Stimulated activated CD8-positive, alpha-beta memory T cell treated with anti-CD3 and anti-CD28 coated beads, Interleukin-12 subunit alpha, Interleukin-12 subunit beta, amount 100 ng/mL, for 24 hours (primary cell): ENCODE data around the gene STRN4.
A peak's percentile ranks its signal among the peaks of the same experiment; 100 is the strongest.

ENCODE experiments used
- DNase-seq: peaks from one replicate; pipeline ENCODE4 v3.0.0-alpha.2; 2020; ENCODE audit errors: extremely low read depth

Gene STRN4

DNA sequence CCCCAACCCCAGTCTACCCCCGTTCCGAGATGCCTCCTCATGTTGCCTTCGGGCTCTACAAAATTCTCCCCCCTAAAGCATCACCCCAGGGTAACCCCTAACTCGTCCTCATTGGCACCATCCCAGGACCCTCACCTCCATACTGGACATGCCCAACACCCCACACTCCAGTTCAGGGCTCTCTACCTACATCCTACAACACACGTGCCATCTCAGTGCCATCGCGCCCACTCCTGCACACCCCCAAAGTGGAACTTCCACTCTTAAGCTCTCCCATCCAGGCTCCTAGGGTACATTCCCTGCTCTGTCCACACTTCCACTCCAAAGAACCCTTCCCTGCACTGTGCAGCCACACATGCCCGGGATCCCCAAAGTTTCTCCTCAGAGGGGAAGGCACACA lies 1.2 kb downstream of the STRN4 start:
- DNase-seq = no peak

- no peak for DNase-seq
Observed at GRCh38 chr19:46744005-46744691, 2.1 kb downstream of the STRN4 start.

DNA sequence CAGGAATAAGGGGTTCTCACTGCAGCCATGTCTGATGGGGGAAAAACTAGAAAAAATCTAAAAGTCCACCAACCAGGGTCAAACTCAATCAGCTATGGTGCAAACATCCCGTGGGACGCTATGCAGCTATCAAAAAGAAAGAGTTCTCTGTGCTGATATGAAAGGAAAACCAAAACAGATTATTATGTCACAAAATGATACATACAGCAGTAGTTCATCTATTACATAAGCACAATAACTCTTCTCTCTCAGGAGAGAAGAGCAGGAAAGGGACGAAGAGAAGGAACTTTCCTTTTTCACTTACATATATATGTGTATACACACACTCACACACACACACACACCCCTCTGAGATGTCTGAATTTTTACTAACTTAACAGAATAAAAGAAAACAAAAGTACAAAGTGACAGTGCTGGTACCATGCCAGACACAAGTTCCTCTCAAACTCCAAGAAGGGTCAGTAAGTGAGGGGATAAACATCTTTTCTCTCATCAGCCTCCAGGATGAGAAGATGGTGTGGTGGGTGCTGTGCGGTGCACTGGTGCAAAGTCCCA lies 3.2 kb downstream of the STRN4 start:
- DNase-seq = no peak

- no peak for DNase-seq
Observed at GRCh38 chr19:46741447-46741846, 4.8 kb downstream of the STRN4 start.

DNA sequence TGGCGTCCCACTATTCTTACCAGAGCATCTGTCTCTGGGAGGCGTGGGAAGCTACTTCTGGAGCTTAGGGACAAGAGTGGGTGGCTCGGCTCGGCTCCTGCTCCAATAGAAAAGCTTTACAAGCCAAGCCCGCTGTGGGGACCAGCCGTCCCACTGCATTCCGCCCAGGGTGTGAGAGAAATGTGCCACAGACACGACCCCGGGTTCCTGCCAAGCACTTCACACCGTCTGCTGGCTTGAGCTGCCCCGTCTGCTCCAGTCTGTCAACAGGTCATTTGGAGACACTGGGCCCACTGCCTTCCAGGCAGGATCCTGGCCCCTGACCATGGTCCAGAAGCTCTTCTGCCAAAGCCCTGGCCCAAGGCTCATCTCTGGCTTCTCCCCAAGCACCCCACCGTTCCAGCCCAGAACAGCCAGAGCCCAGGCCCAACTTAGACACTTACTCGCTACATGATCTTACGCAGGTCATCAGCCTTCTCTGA lies 6.9 kb downstream of the STRN4 start:
- DNase-seq = no peak

DNA sequence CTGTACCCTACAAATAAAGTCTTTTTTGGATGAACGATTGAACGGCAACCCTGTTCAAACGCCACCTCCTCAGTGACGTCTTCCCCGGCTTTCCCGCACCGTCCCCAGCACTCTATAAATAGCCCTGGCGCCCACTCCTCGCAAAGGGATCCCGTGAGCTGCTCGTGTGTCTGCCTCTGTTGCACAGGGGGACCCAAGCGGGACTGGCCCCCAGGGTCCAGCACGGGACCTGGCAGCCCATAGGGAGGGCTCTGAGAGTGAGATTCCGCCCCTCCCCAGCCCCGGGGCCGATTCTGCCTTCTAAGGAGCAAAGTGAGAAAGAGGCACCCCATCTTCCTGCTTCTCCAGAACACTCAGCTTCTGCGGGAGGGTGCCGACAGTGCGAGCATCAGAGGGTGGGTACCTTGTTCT lies 8.5 kb downstream of the STRN4 start:
- no peak for DNase-seq

- DNase-seq = no peak
Observed at GRCh38 chr19:46737298-46737654, 9.0 kb downstream of the STRN4 start.

- no peak for DNase-seq
Observed at GRCh38 chr19:46736531-46737297, 9.5 kb downstream of the STRN4 start.

DNA sequence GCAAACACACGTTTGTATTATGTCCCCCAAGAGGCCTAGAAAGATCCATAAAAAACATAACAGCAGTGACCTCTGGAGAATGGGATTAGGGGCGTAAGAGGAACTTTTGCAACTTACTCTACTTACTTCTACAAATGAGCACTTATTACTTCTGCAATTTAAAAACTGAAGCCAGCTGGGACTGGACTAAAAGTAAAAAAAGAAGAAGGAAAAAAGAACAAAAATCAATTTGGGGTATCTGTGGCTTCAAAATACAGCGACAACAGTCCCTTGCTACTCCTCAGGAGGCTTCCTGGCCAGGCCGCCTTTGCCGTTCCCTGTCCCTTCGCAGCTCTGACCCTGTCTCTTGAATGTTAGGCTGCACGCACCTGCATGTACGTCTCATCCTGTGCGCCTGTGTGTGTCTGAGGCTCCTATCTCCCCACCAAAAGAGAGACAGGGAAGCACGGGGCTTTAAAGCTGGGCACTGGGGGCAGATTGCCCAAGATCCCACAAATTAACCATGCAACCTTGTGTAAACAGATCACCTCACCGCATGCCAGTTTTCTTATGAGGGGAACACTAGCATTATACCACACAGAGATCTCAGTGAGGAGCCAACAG lies 12.5 kb downstream of the STRN4 start:
- DNase-seq = no peak

- DNase-seq = no peak
Observed at GRCh38 chr19:46732966-46733689, 13.1 kb downstream of the STRN4 start.

DNA sequence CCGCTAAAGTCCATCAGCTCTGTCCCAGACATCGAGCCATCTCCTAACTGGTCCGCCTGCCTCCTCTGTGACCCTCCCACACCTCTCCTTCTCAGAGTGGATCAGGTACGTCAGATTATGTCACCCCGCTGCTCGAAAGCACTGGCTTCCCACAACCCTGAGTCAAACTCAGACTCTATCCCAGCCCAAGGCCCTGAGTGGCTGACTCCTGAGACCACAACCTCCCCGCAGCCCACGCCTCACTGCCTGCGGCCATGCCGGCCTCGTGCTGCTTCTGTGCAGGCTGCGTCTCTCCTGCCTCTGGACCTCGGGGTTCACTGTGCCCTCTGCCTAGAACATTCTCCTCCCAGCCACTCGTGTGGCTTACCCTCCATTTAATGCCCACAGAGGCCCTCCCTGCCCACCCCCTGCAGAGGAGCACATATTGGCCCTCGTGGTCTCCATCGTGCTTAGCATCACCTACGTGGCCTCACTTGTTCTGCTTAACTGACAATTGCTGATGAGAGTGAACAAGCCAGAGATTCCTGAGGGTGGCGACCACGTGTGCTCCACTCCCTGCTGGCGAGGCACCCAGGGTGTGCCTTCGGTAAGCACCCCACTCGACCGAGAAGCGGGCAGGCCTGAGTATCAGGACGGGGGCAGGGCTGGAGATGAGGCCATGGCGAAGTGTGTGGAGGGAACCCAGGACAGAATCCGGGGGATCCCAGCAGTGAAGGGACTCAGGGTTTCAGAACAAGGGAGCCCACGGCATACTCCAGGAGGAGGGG lies 13.9 kb downstream of the STRN4 start:
- DNase-seq = no peak

GRCh38 chr19:46731584-46731983 lies 14.7 kb downstream of the STRN4 start:
- no peak for DNase-seq

DNA sequence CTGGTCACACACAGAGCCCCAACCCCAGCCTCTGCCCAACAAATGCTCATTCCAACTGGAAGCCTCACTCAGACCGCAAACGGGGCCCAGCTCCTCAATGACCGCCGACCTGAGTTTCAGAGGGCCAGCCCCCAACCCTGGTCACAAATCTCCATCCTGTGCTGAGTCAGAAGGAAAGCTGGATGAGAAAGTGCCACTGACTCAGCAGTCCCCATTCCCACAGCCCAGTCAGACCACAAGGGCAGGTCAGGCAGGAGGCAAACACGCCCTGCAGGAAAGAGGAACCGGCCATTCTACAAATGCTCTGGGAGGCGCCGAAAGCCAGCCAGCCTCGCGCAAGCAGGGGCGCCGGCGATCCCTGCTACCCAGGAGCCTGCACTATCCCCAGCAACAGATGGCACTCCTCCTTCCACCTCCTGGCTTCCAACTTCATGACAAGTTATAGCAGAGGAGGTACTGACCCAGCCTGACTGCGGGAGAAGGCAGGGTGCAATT lies 15.2 kb downstream of the STRN4 start:
- no peak for DNase-seq

DNA sequence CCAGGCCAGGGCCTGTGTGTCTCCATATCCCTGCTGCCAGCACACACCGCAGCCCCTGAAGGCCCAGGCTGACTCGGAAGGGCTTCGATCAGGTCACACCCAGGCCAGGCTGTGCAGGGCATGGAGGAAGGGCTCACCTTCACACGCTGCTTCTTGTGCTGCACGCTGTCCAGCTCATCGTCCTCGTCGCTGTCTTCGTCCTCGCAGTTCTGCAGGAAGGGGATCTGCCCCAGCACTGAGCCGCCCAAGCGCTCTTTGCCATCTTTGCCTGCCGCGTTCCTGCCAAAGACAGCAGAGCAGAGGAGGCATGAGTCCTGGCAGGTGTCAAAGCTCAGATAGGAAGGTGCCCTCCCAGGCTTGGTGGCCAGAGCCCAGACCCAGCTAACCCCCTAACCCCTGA lies 15.7 kb downstream of the STRN4 start:
- DNase-seq = no peak

DNA sequence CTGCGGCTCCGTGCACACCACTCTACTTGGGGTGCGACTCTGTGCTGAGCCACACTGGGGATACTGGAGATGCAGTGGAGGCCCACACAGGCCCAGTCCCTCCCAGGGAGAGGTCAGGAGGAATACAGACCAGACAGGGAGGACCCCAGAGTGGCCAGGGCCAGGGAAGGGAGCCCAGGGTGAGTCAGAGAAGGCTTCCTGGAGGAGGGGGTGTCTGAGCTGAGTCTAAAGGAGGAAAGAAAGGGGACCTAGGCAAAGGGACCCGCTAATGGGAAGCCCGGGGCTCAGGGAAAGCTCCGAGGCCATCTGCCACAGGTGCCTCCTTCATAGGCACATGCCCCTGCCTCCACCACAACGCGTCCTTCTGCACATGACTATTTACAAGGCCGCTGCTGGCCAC lies 16.1 kb downstream of the STRN4 start:
- DNase-seq = no peak

DNA sequence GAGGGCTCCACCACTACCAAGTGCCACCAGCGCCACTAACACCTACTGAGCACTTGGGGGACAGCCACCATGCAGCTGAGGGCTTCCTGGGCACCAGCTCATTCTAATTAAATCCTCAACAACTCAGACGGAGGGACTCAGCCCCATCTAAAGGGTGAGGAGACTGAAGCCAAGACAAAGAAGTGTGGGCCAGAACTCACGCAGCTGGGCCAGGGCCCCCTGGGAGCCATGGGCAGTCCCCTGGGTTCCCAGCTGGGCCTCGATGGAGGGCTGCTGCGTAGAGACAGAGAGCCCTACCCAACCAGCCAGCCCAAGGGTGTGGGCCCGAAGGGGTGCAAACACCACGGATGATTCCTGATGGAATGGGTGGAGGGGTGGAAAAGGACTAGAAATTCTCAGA lies 16.6 kb downstream of the STRN4 start:
- no peak for DNase-seq

GRCh38 chr19:46728693-46729339 lies 17.4 kb downstream of the STRN4 start:
- DNase-seq = peak; percentile 51

GRCh38 chr19:46728208-46728607 lies 18.0 kb downstream of the STRN4 start:
- DNase-seq = no peak

DNA sequence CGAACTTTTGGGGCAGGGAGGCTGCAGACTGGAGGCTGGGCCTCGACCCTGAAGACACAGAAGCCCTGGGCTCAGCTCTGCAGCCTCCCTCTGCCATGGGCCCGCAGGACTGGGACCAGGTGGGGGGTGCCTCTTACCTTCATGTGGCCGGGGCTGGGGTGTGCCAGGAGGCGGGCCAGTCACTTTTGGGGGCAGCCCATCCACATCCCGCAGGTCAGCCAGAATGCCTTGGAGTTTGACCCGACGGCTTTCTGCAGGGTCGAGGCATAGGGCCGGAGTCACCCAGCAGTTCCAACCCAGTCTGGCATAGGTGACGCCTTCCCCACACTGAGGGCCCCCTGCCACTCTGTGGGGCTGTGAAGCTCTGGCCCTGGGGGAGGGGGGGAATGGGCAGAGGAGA lies 18.5 kb downstream of the STRN4 start:
- DNase-seq = no peak

DNA sequence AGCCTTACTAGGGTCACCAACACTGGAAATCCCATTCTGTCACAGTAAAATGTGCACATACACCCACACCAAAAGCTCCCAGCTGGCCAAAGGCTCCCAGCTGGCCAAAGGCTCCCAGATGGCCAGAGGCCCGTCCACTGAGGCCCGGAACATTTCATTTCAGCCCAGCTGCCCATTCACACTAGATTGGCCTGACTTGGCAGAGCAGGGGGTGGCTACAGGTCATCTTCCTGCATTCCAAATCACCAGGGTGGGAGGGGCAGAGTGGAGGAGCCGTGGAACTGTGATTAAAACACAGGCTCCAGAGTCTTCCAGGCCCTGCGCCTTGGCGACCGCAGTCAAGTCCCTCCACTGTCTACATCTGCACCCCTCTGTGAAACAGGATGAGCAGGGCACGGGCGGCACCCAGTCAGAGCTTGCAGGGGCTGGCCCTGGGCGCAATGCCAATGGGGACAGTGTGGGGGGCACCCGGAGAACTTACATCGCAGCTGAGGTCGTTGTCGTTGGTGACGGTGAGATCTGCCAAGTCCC lies 19.2 kb downstream of the STRN4 start:
- DNase-seq = no peak
